ENCODE data around the gene NSMCE1.
"Not testable (repeated sequence)": the region's sequence is repeated elsewhere in the genome, so short reads cannot be mapped to it uniquely, and the experiment has no call there.

Gene NSMCE1

GRCh38 chr16:27285676-27286196 is 17.2 kb upstream of the NSMCE1 start:
- Histone ChIP-seq H3K27me3 (ENCODE audit: insufficient read depth, poor library complexity, severe bottlenecking) (no peaks in the 10 kb centered on the region), H3K4me3 (replicated peaks; ENCODE audit: insufficient read depth, low read length) (no peak overlapping the region), H3K27ac (replicated peaks) (no peak overlapping the region)
- DNase-seq (ENCODE audit: low read depth in 1 of 2, low spot score in 1 of 2) = peak in 1 of 2 experiments; percentile 70
- TF ChIP-seq CTCF (IDR thresholded peaks at IDR 0.05; ENCODE audit: insufficient read depth, low read length) (no peak), SPI1 (IDR thresholded peaks at IDR 0.05; ENCODE audit: borderline replicate concordance, low read depth) (peak; percentile 32; the same call in 1 of the 2 replicates)

GRCh38 chr16:27284865-27285675 is 16.5 kb upstream of the NSMCE1 start:
- H3K27me3 ChIP-seq (ENCODE audit: insufficient read depth, poor library complexity, severe bottlenecking) = no peaks in the 10 kb centered on the region
- DNase-seq (ENCODE audit: low read depth in 1 of 2, low spot score in 1 of 2) = no peak
- no peak overlapping the region for H3K4me3 ChIP-seq (replicated peaks; ENCODE audit: insufficient read depth, low read length)
- no peak overlapping the region for H3K27ac ChIP-seq (replicated peaks)
- no peak for TF ChIP-seq POLR2AphosphoS5 (IDR thresholded peaks at IDR 0.05; ENCODE audit: low read depth)
- no peak for TF ChIP-seq SPI1 (IDR thresholded peaks at IDR 0.05; ENCODE audit: borderline replicate concordance, low read depth)
- no peak for TF ChIP-seq GABPA (IDR thresholded peaks at IDR 0.05; ENCODE audit: low read depth)
- TF ChIP-seq CTCF (IDR thresholded peaks at IDR 0.05; ENCODE audit: insufficient read depth, low read length) = no peak

GRCh38 chr16:27281243-27281642 is 12.7 kb upstream of the NSMCE1 start:
- TF ChIP-seq POLR2AphosphoS5 (IDR thresholded peaks at IDR 0.05; ENCODE audit: low read depth) (no peak), SPI1 (IDR thresholded peaks at IDR 0.05; ENCODE audit: borderline replicate concordance, low read depth) (no peak), CTCF (IDR thresholded peaks at IDR 0.05; ENCODE audit: insufficient read depth, low read length) (no peak), GABPA (IDR thresholded peaks at IDR 0.05; ENCODE audit: low read depth) (no peak), REST (IDR thresholded peaks at IDR 0.05; ENCODE audit: insufficient replicate concordance, low read depth) (no peak)
- Histone ChIP-seq H3K27me3 (ENCODE audit: insufficient read depth, poor library complexity, severe bottlenecking) (no peaks in the 10 kb centered on the region), H3K4me3 (replicated peaks; ENCODE audit: insufficient read depth, low read length) (no peak overlapping the region), H3K27ac (replicated peaks) (no peak overlapping the region)
- no peak for DNase-seq (ENCODE audit: low read depth in 1 of 2, low spot score in 1 of 2)

GRCh38 chr16:27275394-27275793 is 6.8 kb upstream of the NSMCE1 start:
- Histone ChIP-seq H3K4me3 (replicated peaks; ENCODE audit: insufficient read depth, low read length) (no peak overlapping the region), H3K27ac (replicated peaks) (no peak overlapping the region), H3K27me3 (ENCODE audit: insufficient read depth, poor library complexity, severe bottlenecking) (no peaks in the 10 kb centered on the region)
- no peak for TF ChIP-seq CTCF (IDR thresholded peaks at IDR 0.05; ENCODE audit: insufficient read depth, low read length)
- no peak for TF ChIP-seq SPI1 (IDR thresholded peaks at IDR 0.05; ENCODE audit: borderline replicate concordance, low read depth)
- no peak for DNase-seq (ENCODE audit: low read depth in 1 of 2, low spot score in 1 of 2)

GRCh38 chr16:27274424-27274874 is 5.9 kb upstream of the NSMCE1 start:
- DNase-seq (ENCODE audit: low read depth in 1 of 2, low spot score in 1 of 2); H3K27ac ChIP-seq (replicated peaks); H3K4me3 ChIP-seq (replicated peaks; ENCODE audit: insufficient read depth, low read length); H3K27me3 ChIP-seq (ENCODE audit: insufficient read depth, poor library complexity, severe bottlenecking): not testable (repeated sequence)
